HEK293 (cell line): ENCODE results near the gene GNLY.
"Not testable (repeated sequence)": the region's sequence is repeated elsewhere in the genome, so short reads cannot be mapped to it uniquely, and the experiment has no call there.

Source experiments
- CTCF ChIA-PET: fragments of 350-600 bp; formaldehyde crosslinking; extraction: SDS; loops from one replicate; lab custom pipeline; 2021; ENCODE audit warnings: antibody characterized with exemption; lab: Yijun Ruan, JAX
- POLR2A ChIA-PET: fragments of 300-600 bp; formaldehyde crosslinking; extraction: SDS; loops from one replicate; lab custom pipeline; 2020; ENCODE audit warnings: antibody characterized with exemption, inconsistent platforms; lab: Yijun Ruan, JAX
- H3K27ac ChIP-seq: fragments of 200-500 bp; sonication (Bioruptor generic); 2 replicates; pipeline ENCODE4 v1.5.1; 2014; ENCODE audit warnings: low read depth, low read length, control low read depth, inconsistent platforms; ENCODE audit errors: extremely low read depth
- H3K36me3 ChIP-seq, 2 experiments: fragments of 200-500 bp in 1 of 2; sonication (Bioruptor generic) in 1 of 2; 1 replicate in 1 of 2; 2 replicates in 1 of 2; pipeline ENCODE4 v1.5.1; 2014 to 2017; ENCODE audit warnings: inconsistent platforms in 2 of 2, low read length in 2 of 2; ENCODE audit not compliant: control insufficient read depth in 2 of 2, insufficient read depth in 1 of 2
- H3K4me1 ChIP-seq: fragments of 200-500 bp; sonication (Bioruptor generic); 2 replicates; pipeline ENCODE4 v1.5.1; 2014; ENCODE audit warnings: mild to moderate bottlenecking, low read length, inconsistent platforms; ENCODE audit not compliant: control insufficient read depth, insufficient read depth
- H3K4me3 ChIP-seq: 2 replicates; pipeline ENCODE4 v1.5.1; 2011; ENCODE audit warnings: low read depth, mild to moderate bottlenecking, control low read depth, low read length, moderate library complexity
- H3K9me3 ChIP-seq: fragments of 200-500 bp; sonication (Bioruptor generic); 2 replicates; pipeline ENCODE4 v1.5.1; 2014; ENCODE audit warnings: low read depth, low read length, inconsistent platforms; ENCODE audit not compliant: control insufficient read depth, insufficient read depth
- ELK4 ChIP-seq: IDR thresholded peaks from 2 replicates; pipeline ENCODE4 v1.6.1; 2011; ENCODE audit warnings: mild to moderate bottlenecking, low read depth, low read length, borderline replicate concordance
- GLIS1 ChIP-seq: fragments of 450-650 bp; formaldehyde crosslinking; IDR thresholded peaks from 2 replicates; pipeline ENCODE4 v1.5.1; 2016; ENCODE audit warnings: missing biosample characterization, missing genetic modification characterization
- IKZF3 ChIP-seq: fragments of 450-650 bp; IDR thresholded peaks from 2 replicates; pipeline ENCODE4 v1.5.0; 2018; ENCODE audit warnings: missing biosample characterization, mild to moderate bottlenecking, missing genetic modification characterization, moderate library complexity
- MZF1 ChIP-seq: fragments of 450-650 bp; formaldehyde crosslinking; IDR thresholded peaks from 2 replicates; pipeline ENCODE4 v1.5.1; 2017; ENCODE audit warnings: missing biosample characterization, missing genetic modification characterization, borderline replicate concordance
- SCRT1 ChIP-seq: fragments of 450-650 bp; formaldehyde crosslinking; IDR thresholded peaks from 2 replicates; pipeline ENCODE4 v1.5.1; 2016; ENCODE audit warnings: missing biosample characterization, missing genetic modification characterization, borderline replicate concordance
- ZFP69B ChIP-seq: fragments of 450-650 bp; formaldehyde crosslinking; IDR thresholded peaks from 2 replicates; pipeline ENCODE4 v1.5.1; 2016; ENCODE audit warnings: missing biosample characterization, missing genetic modification characterization
- ZNF121 ChIP-seq: fragments of 450-650 bp; formaldehyde crosslinking; IDR thresholded peaks from 2 replicates; pipeline ENCODE4 v1.5.1; 2016; ENCODE audit warnings: missing biosample characterization, missing genetic modification characterization
- ZNF155 ChIP-seq: fragments of 450-650 bp; formaldehyde crosslinking; IDR thresholded peaks from 2 replicates; pipeline ENCODE4 v1.5.1; 2016; ENCODE audit warnings: missing biosample characterization, missing genetic modification characterization
- ZNF16 ChIP-seq: fragments of 450-650 bp; formaldehyde crosslinking; IDR thresholded peaks from 2 replicates; pipeline ENCODE4 v1.5.1; 2016; ENCODE audit warnings: low read depth, missing biosample characterization, missing genetic modification characterization
- ZNF341 ChIP-seq: fragments of 450-650 bp; formaldehyde crosslinking; IDR thresholded peaks from 2 replicates; pipeline ENCODE4; 2016; ENCODE audit warnings: low read depth, missing biosample characterization, missing genetic modification characterization
- ZNF473 ChIP-seq: fragments of 450-650 bp; formaldehyde crosslinking; IDR thresholded peaks from 2 replicates; pipeline ENCODE4 v1.5.1; 2017; ENCODE audit warnings: missing biosample characterization, missing genetic modification characterization
- ZNF510 ChIP-seq: fragments of 450-650 bp; formaldehyde crosslinking; IDR thresholded peaks from 2 replicates; pipeline ENCODE4 v1.5.1; 2018; ENCODE audit warnings: mild to moderate bottlenecking, missing genetic modification characterization, missing biosample characterization; ENCODE audit not compliant: insufficient replicate concordance
- ZNF518A ChIP-seq: fragments of 450-650 bp; formaldehyde crosslinking; conservative IDR thresholded peaks from 2 replicates; pipeline ENCODE4 v1.5.1; 2016; ENCODE audit warnings: low read depth, missing biosample characterization, missing genetic modification characterization
- ZNF544 ChIP-seq: fragments of 450-650 bp; formaldehyde crosslinking; IDR thresholded peaks from 2 replicates; pipeline ENCODE4 v1.5.0; 2017; ENCODE audit warnings: missing biosample characterization, missing genetic modification characterization
- ZNF664 ChIP-seq: fragments of 450-650 bp; formaldehyde crosslinking; IDR thresholded peaks from 2 replicates; pipeline ENCODE4 v1.5.1; 2016; ENCODE audit warnings: missing biosample characterization, missing genetic modification characterization
- ZNF707 ChIP-seq: fragments of 450-650 bp; formaldehyde crosslinking; IDR thresholded peaks from 2 replicates; pipeline ENCODE4 v1.5.1; 2016; ENCODE audit warnings: missing biosample characterization, missing genetic modification characterization
- ZNF785 ChIP-seq: fragments of 450-650 bp; formaldehyde crosslinking; IDR thresholded peaks from 2 replicates; pipeline ENCODE4 v1.5.1; 2016; ENCODE audit warnings: missing biosample characterization, missing genetic modification characterization
- ZNF843 ChIP-seq: fragments of 450-650 bp; formaldehyde crosslinking; IDR thresholded peaks from 2 replicates; pipeline ENCODE4 v1.5.1; 2016; ENCODE audit warnings: missing biosample characterization, missing genetic modification characterization

GNLY gene

GRCh38 chr2:85713836-85714235 lies 19.7 kb downstream of the GNLY start:
- Histone ChIP-seq H3K27ac (no peak overlapping the region), H3K4me1 (no peaks in the 10 kb centered on the region), H3K4me3 (no peak overlapping the region), H3K36me3 (no peaks in the 10 kb centered on the region), H3K9me3 (no peaks in the 10 kb centered on the region)
- CTCF ChIA-PET = interaction anchor here (2.1 to 2.8 kb wide), 3 partner anchors 9 to 77 kb away, joined by 7 to 15 read pairs (median 11); no protein-coding TSS in a partner anchor
- POLR2A ChIA-PET = no interaction called here
- no peak for TF ChIP-seq ZNF843 (tag by site-specific recombination)
- TF ChIP-seq ZNF664 (tag by site-specific recombination) = no peak
- TF ChIP-seq ZNF518A (tag by site-specific recombination) = no peak
- TF ChIP-seq ZNF510 (tag by site-specific recombination) = no peak
- TF ChIP-seq ZNF155 (tag by site-specific recombination) = no peak
- no peak for TF ChIP-seq ZNF707 (tag by site-specific recombination)
- TF ChIP-seq ZNF473 (tag by site-specific recombination) = no peak
- TF ChIP-seq ZNF341 (tag by site-specific recombination) = no peak
- no peak for TF ChIP-seq ZNF121 (tag by site-specific recombination)
- no peak for TF ChIP-seq ZNF16
- no peak for TF ChIP-seq IKZF3
- no peak for TF ChIP-seq ZNF785 (tag by site-specific recombination)
- no peak for TF ChIP-seq MZF1
- TF ChIP-seq GLIS1 = no peak

GRCh38 chr2:85714421-85714820 lies 20.3 kb downstream of the GNLY start:
- H3K36me3 ChIP-seq, H3K9me3 ChIP-seq, H3K4me3 ChIP-seq, H3K4me1 ChIP-seq, POLR2A ChIA-PET, H3K27ac ChIP-seq: not testable (repeated sequence)
- CTCF ChIA-PET = interaction anchor here (2.1 to 2.8 kb wide), 3 partner anchors 9 to 78 kb away, joined by 7 to 15 read pairs (median 11); no protein-coding TSS in a partner anchor

GRCh38 chr2:85714841-85715240 lies 20.7 kb downstream of the GNLY start:
- no peaks in the 10 kb centered on the region for H3K9me3 ChIP-seq
- CTCF ChIA-PET = interaction anchor here (0.7 to 2.4 kb wide), 3 partner anchors 10 to 78 kb away, joined by 3 to 11 read pairs (median 7); no protein-coding TSS in a partner anchor
- TF ChIP-seq ZNF544 (tag by site-specific recombination) = no peak
- no peak for TF ChIP-seq ELK4
- no peak for TF ChIP-seq SCRT1 (tag by site-specific recombination)
- no peak for TF ChIP-seq ZFP69B (tag by site-specific recombination)
- no peaks in the 10 kb centered on the region for H3K36me3 ChIP-seq
- no peaks in the 10 kb centered on the region for H3K4me1 ChIP-seq
- no peak overlapping the region for H3K27ac ChIP-seq
- no peak overlapping the region for H3K4me3 ChIP-seq
- POLR2A ChIA-PET = no interaction called here
